ENCODE data around the gene THBS2. TPM values are rescaled to one million over a fixed set of nuclear protein-coding genes. Genes with fewer than 3 reads are reported as not detected.

The THBS2 gene
- total and polyA plus RNA-seq, 2 of the 8 experiments (the other 6 are each of a cell fraction or from before 2014, with no cell fraction given) = 11.0 to 22.5 TPM

- DNase-seq (ENCODE audit: low read depth in 1 of 2, low spot score in 2 of 2) (no peak), FAIRE-seq (no peak)
- no peak overlapping the region for H2BK120ac ChIP-seq (replicated peaks; ENCODE audit: low read depth, low read length)
- no peak overlapping the region for H2BK12ac ChIP-seq (ENCODE audit: low read depth, low read length)
- no peak overlapping the region for H3K27ac ChIP-seq (ENCODE audit: low read depth, low read length)
- no peak overlapping the region for H3K23ac ChIP-seq (ENCODE audit: insufficient read length)
- CTCF ChIA-PET (ENCODE audit: partially characterized antibody) = no interaction called here
- no peaks in the 10 kb centered on the region for H3K9me3 ChIP-seq (ENCODE audit: insufficient read depth in 2 of 2, low read depth in 1 of 2, low read length in 1 of 2)
- H3K79me2 ChIP-seq (ENCODE audit: control insufficient read depth in 1 of 2, insufficient read depth in 2 of 2, low read length in 2 of 2) = no peaks in the 10 kb centered on the region
- H3K18ac ChIP-seq (ENCODE audit: extremely low read depth, low read length) = no peak overlapping the region
- POLR2A ChIA-PET (ENCODE audit: partially characterized antibody) = no interaction called here
- no peak overlapping the region for H4K8ac ChIP-seq (ENCODE audit: extremely low read depth, insufficient read depth, low read length)
- no peak overlapping the region for H2BK15ac ChIP-seq (ENCODE audit: low read length)
- H4K5ac ChIP-seq (ENCODE audit: insufficient read length, low read depth, low read length) = no peak overlapping the region
- H3K4me1 ChIP-seq (replicated peaks in 1 of 4; ENCODE audit: control insufficient read depth in 3 of 4, insufficient read depth in 4 of 4, low read length in 3 of 4) = peaks cover 0 to 3% (median 1%) of the 10 kb centered on the region in 4 experiments; a peak in 3 of 7 replicates
- H3K36me3 ChIP-seq (ENCODE audit: control insufficient read depth in 2 of 4, insufficient read depth in 4 of 4, low read length in 3 of 4) = no peaks in the 10 kb centered on the region
- H4K20me1 ChIP-seq (replicated peaks in 1 of 2; ENCODE audit: control insufficient read depth in 1 of 2, insufficient read depth in 2 of 2, low read length in 2 of 2) = no peaks in the 10 kb centered on the region
- no peak overlapping the region for H2AK5ac ChIP-seq (ENCODE audit: low read depth, low read length)
- no peaks in the 10 kb centered on the region for H3K27me3 ChIP-seq (replicated peaks in 1 of 4; ENCODE audit: control insufficient read depth in 3 of 4, extremely low read depth in 1 of 4, insufficient read depth in 3 of 4, low read length in 3 of 4)
- no peak overlapping the region; a peak in 1 of 4 replicates for H3K4me2 ChIP-seq (ENCODE audit: insufficient read depth in 1 of 2, low read depth in 2 of 2, low read length in 2 of 2)
- H3K4me3 ChIP-seq (ENCODE audit: extremely low read depth in 1 of 4, insufficient read depth in 2 of 4, low read depth in 3 of 4, low read length in 4 of 4) = no peak overlapping the region
- H3K56ac ChIP-seq (replicated peaks; ENCODE audit: insufficient read length, low read depth, low read length) = no peak overlapping the region
- no peak overlapping the region; a peak in 1 of 7 replicates for H3K9ac ChIP-seq (replicated peaks in 1 of 4; ENCODE audit: extremely low read depth in 1 of 4, low read depth in 3 of 4, low read length in 3 of 4)
- no peak overlapping the region for H2BK20ac ChIP-seq (ENCODE audit: low read length)
- no peak overlapping the region for H3K14ac ChIP-seq (ENCODE audit: insufficient read length)
- H2AFZ ChIP-seq (ENCODE audit: low read length) = no peak overlapping the region; the same call in 1 of the 2 replicates
- WGBS, 2 experiments (ENCODE audit: extremely low coverage in 1 of 2, insufficient coverage in 1 of 2, insufficient read length in 1 of 2, insufficient replicate concordance in 2 of 2, low coverage in 1 of 2, low lambda C conversion rate in 2 of 2, missing lambda C conversion rate in 1 of 2) = 90% methylated on average over 11 of the region's 11 CpGs; no CpG with 5 or more reads in 1 of the 2 experiments
- no peak overlapping the region for H4K91ac ChIP-seq (replicated peaks; ENCODE audit: insufficient read length, low read length)
- H3K79me1 ChIP-seq (ENCODE audit: low read depth, low read length) = no peaks in the 10 kb centered on the region
- no peak overlapping the region for H3K4ac ChIP-seq (replicated peaks; ENCODE audit: insufficient read length, low read depth, low read length)
- H2BK5ac ChIP-seq (ENCODE audit: low read depth, low read length) = no peak overlapping the region
- H3K23me2 ChIP-seq (ENCODE audit: low read depth, low read length) = no peaks in the 10 kb centered on the region
- TF ChIP-seq RBBP5 (IDR thresholded peaks at IDR 0.05; ENCODE audit: borderline replicate concordance, low read depth, low read length) (no peak), EZH2 (IDR thresholded peaks at IDR 0.05; ENCODE audit: low read depth, low read length, severe bottlenecking) (no peak), USF2 (IDR thresholded peaks at IDR 0.05; ENCODE audit: low read length) (no peak), PHF8 (conservative IDR thresholded peaks at IDR 0.05; ENCODE audit: low read depth, low read length) (no peak), SP4 (IDR thresholded peaks at IDR 0.05; ENCODE audit: low read length) (no peak), POLR2A (IDR thresholded peaks at IDR 0.05; ENCODE audit: control extremely low read depth in 1 of 2, low read depth in 2 of 2, low read length in 2 of 2) (no peak), HDAC2 (IDR thresholded peaks at IDR 0.05; ENCODE audit: borderline replicate concordance in 1 of 2, low read depth in 2 of 2, low read length in 2 of 2) (no peak), KDM1A (IDR thresholded peaks at IDR 0.05; ENCODE audit: borderline replicate concordance, low read length) (no peak), SUZ12 (IDR thresholded peaks at IDR 0.05; ENCODE audit: low read length) (no peak), E2F6 (IDR thresholded peaks at IDR 0.05) (no peak), ASH2L (IDR thresholded peaks at IDR 0.05; ENCODE audit: low read length) (no peak)
These were observed 38.9 kb upstream of the THBS2 start for GRCh38 chr6:169292338-169293124.

All from H1 (cell line).